T-helper 9 cell (primary cell): ENCODE measurements around the gene ALCAM.
"Not testable (repeated sequence)": the region's sequence is repeated elsewhere in the genome, so short reads cannot be mapped to it uniquely, and the experiment has no call there.

Experiments used
- DNase-seq: peaks from one replicate; pipeline ENCODE4 v3.0.0-alpha.2; 2020

The ALCAM gene

DNA sequence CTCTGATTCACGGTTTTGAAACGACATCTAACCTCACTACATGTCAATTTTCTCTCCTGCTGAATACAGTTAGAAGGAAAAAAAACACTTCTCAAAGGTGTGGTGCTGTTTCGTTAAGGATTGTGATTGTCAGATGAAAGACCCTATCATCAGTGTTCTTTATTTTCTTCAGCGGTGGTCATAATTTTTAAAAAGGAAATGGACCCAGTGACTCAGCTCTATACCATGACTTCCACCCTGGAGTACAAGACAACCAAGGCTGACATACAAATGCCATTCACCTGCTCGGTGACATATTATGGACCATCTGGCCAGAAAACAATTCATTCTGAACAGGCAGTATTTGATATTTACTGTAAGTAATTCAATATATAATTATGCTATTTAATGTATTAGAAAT is 167.8 kb downstream of the ALCAM start:
- DNase-seq = no peak

- no peak for DNase-seq
Measured at GRCh38 chr3:105537371-105538080, 170.8 kb downstream of the ALCAM start.

DNA sequence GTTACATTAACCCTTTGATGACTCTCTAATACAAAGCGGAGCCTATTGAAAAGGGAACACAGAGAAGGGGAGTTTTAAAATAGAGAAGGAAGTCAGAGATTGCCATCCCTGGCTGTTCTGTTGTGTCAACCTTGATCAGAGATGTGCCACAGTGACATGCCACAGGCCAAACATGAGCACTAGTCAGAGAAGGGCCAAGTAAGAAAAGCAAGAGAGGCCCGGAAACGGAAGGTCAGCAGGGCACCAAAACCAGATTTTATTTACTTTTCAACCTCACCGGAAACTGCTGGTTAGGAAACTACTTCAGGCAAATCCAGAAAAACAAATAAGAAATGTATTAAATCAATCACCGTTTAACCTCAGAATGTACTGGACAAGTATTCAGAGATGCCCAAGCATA is 171.8 kb downstream of the ALCAM start:
- DNase-seq = no peak

DNA sequence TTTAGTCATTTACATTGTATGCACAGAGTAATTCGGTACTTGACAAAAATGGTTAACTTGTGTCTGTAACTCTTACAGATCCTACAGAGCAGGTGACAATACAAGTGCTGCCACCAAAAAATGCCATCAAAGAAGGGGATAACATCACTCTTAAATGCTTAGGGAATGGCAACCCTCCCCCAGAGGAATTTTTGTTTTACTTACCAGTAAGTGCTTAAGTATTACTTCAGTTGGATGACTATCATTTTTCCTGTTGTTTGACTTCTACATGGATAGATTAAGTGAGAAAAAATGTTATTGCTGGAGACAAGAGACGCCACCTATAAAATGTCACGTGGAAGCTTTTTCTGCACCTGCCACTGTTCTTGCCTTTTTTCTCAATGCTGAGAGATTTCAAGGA is 173.2 kb downstream of the ALCAM start:
- no peak for DNase-seq

DNA sequence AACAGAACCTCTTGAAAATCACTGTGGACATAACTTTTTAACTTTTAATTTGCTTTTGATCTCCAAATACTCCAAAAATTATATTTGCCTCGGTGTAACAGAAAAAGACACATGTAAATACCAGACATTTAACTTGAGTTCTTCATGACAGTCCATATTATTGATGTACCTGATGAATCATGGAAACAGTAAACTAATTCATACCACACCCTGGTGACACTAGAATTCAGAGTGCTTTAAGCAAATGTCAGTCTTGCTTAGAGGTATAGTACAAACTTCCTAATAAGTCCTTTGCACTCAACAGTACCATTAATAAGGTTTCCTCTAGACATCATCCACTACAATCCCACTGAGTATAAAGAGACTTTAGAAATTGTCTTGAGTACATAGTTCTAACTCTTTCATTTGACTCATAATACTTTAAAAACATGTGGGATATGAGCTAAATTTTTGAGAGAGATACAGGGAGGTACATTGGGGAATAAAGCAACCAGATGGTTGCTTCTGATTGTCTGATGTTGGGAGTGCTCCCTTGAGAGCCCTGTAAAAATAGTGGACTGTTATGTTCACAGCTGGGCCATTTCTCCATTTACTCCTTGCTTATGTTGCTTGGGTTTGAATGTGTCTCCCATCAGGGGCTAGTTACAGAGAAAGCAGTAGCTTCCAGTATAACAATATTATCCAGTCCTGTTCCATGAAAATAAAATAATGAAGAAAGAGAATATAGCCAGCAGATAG is 175.7 kb downstream of the ALCAM start:
- no peak for DNase-seq

- DNase-seq = no peak
Measured at GRCh38 chr3:105545051-105545450, 178.3 kb downstream of the ALCAM start.

DNA sequence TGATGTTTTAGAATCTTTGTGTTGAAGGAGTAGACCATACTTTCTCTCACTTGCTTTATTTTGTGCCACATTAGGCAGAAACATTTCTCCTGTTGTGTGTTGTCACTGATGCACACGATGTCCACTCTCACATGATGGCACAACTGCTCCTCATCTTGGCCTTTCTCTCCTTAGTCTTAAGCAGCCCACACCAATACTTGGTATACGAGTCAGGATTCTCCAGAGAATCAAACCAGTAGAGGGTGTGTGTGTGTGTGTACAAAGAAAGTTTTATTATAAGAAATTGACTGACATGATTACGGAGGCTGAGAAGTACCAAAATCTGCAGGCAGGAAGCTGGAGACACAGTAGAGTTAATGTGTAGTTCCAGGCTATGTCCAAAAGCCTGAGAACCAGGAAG is 187.1 kb downstream of the ALCAM start:
- DNase-seq = no peak

DNA sequence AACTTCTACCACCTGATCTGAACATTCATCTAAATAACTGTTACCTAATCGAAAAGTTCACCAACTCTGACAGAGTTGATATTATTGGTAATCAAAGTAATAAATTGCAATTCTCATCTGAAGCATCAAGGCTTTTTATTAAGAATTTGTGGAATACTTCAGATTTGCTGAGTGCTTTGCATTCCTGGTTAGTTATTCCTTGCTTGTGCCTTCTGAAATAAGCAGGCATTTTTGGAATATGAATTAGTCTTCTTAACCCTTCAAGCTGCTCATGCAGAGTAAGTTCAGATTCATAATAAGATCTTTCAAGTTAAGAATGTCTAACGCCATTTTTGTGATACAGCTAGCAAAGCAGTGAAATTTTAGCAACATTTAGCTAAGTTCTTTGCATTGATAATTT is 188.5 kb downstream of the ALCAM start:
- no peak for DNase-seq

DNA sequence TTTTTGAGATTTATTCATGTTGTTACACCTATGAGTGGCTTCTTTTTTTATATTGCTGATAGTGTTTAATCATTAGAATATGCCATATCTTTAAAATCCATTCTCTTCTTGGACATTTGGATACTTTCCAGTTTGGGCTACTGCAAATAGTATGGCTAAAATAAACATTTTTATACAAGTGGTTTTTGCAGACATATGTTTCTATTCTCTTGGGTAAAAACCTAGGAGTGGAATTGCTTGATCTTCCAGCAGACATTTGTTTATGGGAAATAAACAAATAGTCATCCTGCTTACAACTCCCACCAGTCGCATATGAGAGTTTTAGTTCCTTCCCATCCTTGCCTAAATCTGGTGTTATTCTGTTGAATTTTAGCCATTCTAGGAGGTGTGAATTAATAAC is 193.1 kb downstream of the ALCAM start:
- no peak for DNase-seq

- DNase-seq = no peak
Measured at GRCh38 chr3:105561876-105562275, 195.2 kb downstream of the ALCAM start.

GRCh38 chr3:105564546-105565288 is 198.0 kb downstream of the ALCAM start:
- no peak for DNase-seq

GRCh38 chr3:105571005-105571404 is 204.3 kb downstream of the ALCAM start:
- DNase-seq = no peak

GRCh38 chr3:105572501-105572900 is 205.8 kb downstream of the ALCAM start:
- DNase-seq = no peak

- no peak for DNase-seq
Measured at GRCh38 chr3:105579439-105579838, 212.7 kb downstream of the ALCAM start.

DNA sequence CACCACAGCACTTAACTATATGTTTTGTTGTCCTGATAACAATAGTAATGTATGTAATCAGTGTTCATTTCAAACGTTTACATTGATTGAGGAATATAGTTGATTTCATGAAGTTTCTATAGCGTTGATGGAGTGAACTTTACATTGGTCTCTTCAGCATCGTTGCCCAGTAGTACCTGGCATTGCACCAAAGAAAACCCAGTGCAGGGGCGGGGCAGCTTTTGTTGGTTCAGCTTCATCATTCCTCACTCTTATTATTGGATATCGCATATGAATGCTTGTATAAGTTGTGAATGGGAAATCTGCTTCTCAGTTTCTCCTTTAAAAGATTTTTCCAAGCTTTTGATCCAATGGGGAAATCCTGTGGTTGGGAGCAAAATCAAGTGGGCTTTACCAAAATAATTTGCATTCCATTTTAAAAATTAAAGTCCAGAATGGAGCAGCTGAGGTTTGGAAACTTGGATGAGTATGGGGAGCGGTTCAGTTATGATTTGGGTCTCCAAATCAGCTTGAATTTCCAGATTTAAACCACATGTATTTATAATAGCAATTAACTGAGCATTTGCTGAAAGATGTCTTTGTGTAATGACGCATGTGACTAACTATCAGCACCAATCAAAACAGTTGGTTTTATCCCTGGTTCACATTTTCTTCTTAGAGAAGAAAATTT is 213.7 kb downstream of the ALCAM start:
- no peak for DNase-seq

DNA sequence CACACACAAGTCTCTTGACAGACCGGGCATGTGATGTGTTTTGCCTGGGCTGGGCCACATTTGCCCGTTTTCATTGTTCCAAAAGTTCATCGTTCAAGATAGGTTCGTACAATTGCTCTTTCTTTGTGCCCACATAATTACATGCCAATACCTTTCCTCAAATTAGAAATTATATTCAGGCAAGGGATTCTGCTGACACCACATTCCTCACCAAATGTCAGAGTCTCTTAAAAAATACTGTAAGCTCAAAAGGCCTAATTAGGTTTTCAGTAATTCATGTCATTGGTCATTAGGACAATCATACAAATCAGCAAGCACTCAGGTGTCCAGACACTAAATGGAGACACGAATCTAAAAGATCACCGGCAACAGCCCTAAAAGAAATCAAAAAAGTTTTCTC is 215.3 kb downstream of the ALCAM start:
- no peak for DNase-seq

DNA sequence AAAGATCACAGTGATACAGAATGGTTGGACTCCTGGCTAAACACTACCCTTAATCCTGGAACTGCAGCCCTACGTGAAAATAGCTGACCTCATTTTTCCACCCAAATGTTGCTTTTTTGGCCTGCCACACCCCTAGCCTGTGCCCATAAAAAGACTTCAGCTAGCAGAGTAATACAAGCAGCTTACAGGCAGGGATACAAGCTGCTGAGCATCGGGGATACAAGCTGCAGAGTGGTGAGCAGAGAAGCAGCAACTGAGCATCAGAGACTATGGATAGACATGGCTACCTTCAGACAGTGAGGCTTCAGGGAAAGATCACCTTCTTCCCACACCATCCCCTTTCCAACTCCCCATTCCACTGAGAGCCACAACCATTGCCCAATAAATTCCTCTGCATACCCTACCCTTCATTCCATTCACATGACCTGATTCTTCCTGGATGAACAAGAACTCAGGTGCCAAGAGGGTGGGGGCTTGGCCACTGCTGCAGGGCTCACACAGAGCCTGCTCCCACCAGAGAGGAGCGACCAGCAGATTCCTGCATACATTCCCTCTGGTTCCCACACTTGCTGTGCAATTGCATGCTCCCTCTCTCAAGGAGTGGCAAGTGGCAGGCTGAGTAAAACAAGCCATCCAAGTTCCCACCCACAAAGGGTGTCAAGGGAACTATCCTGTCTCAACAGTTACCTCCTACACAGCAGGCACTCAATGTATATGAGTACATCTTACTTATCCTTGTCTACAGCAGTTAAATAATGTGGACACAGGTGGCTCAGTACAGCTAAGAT is 217.5 kb downstream of the ALCAM start:
- DNase-seq = no peak

GRCh38 chr3:105593315-105593714 is 226.6 kb downstream of the ALCAM start:
- no peak for DNase-seq

DNA sequence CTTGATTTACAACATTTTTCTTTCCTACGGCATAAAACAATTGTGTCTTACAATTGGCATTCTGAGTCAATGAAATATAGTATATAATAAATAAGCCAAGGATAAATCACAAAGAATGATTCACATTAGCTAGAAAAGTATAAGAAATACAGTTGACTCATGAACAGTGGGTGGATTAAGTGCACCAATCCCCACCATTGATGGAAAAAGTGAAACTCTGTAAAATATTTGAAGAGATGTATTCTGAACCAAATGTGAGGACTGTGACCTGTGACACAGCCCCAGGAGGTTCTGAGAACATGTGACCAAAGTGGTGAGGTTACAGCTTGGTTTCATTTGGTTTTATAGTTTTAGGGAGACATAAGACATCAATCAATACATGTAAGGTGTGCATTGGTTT is 227.5 kb downstream of the ALCAM start:
- no peak for DNase-seq

- DNase-seq = no peak
Measured at GRCh38 chr3:105598042-105598796, 231.5 kb downstream of the ALCAM start.

DNA sequence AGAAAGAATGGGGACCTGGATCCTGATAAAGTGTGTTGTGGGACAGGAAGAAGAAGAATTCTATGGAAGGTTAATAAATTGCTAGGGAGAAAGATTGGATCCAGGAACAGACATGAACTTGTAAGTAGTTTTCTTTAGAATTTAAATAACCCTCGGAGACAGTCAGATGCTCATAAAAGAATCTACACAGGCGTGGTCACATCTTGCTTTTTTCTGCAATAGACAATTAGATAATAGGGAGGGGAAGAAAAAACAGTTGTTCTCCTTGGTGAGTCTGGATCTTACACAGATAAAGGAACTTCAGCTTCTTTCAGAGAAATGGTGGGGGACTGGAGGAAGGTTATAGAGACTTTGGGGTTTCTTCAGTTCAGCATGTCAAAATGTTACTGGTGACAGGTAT is 232.6 kb downstream of the ALCAM start:
- DNase-seq = no peak

GRCh38 chr3:105601756-105602155 is 235.0 kb downstream of the ALCAM start:
- DNase-seq = not testable (repeated sequence)
